Measurements from ENCODE around the gene NACA. TPM values are rescaled to one million over a fixed set of nuclear protein-coding genes. Genes with fewer than 3 reads are reported as not detected.
"Not testable (repeated sequence)": the region's sequence is repeated elsewhere in the genome, so short reads cannot be mapped to it uniquely, and the experiment has no call there.

NACA gene
- total RNA-seq, 1 donor from 2014 or later = 673 TPM

DNA sequence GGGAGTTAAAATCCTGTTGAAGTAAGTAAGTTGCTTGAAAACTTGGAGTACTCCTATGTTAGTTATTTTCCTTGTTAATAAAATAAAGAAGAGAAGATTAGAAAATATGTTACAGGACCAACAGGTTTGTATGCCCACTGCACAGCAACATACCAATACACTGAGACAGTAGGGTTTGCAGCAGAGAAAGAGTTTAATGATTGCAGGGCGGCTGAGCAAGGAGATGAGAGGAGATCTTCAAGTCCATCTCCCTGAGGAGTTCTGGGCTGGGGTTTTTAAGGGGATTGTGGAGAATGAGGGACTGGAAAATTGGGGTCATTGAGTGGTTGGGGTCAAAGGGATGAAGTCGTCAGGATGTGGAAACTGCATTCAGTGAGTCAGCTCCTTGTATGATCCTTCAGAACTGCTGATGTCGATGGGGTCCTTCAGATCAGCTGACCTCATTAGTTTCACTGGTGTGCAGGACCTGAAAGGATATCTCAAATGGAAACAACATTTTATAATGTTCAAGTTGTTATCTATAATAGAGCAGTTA lies 33.7 kb upstream of the NACA start:
- no peak for DNase-seq
- intact Hi-C loops (cut with DNase I) = no loop called here
- Histone ChIP-seq H3K27me3 (ENCODE audit: low read depth) (no peaks in the 10 kb centered on the region), H3K9me3 (no peaks in the 10 kb centered on the region), H3K36me3 (no peaks in the 10 kb centered on the region), H3K4me3 (no peak overlapping the region), H3K4me1 (no peaks in the 10 kb centered on the region), H3K27ac (no peak overlapping the region)
- ATAC-seq = no peak
- TF ChIP-seq, protein P1, sequence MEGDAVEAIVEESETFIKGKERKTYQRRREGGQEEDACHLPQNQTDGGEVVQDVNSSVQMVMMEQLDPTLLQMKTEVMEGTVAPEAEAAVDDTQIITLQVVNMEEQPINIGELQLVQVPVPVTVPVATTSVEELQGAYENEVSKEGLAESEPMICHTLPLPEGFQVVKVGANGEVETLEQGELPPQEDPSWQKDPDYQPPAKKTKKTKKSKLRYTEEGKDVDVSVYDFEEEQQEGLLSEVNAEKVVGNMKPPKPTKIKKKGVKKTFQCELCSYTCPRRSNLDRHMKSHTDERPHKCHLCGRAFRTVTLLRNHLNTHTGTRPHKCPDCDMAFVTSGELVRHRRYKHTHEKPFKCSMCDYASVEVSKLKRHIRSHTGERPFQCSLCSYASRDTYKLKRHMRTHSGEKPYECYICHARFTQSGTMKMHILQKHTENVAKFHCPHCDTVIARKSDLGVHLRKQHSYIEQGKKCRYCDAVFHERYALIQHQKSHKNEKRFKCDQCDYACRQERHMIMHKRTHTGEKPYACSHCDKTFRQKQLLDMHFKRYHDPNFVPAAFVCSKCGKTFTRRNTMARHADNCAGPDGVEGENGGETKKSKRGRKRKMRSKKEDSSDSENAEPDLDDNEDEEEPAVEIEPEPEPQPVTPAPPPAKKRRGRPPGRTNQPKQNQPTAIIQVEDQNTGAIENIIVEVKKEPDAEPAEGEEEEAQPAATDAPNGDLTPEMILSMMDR (IDR thresholded peaks at IDR 0.05) = no peak

DNA sequence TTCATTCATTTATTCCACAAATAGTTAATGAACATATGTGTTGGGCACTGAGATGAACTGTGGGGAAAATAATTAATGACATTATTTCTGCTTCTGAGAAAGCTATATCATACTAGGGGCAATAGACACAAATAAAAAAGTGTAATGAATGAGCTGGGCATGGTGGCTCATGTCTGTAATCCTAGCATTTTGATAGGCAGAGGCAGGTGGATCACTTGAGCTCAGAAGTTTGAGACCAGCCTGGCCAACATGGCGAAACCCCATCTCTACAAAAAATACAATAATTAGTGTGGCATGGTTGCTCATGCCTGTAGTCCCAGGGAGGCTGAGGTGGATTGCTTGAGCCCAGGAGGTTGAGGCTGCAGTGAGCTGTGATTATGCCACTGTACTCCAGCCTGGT lies 32.9 kb upstream of the NACA start:
- ATAC-seq; H3K4me1 ChIP-seq; intact Hi-C loops (cut with DNase I); DNase-seq; H3K36me3 ChIP-seq; H3K4me3 ChIP-seq; H3K9me3 ChIP-seq; H3K27me3 ChIP-seq (ENCODE audit: low read depth); H3K27ac ChIP-seq: not testable (repeated sequence)

DNA sequence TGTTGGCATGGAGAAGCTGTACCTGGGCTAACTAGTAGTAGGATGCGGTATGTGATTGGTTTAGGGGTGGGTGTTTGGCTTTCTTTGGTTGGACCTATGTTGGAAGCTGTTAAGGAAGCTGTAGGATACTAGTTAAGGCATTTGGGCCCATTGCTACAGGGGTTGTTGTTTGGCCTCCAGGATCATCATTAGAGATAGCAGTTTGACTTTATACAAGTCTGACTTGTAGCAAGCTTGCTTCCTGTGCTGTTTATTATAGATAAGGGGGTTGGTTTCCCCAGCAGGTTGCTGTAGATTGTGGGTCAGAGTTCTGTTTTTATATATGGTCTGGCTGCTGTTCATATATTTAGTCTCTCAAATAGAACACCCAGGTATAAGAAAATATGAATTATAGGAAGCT lies 28.5 kb upstream of the NACA start:
- intact Hi-C loops (cut with DNase I) = no loop called here
- H3K36me3 ChIP-seq = no peaks in the 10 kb centered on the region
- DNase-seq (no peak), ATAC-seq (no peak)
- no peak overlapping the region for H3K4me3 ChIP-seq
- no peak overlapping the region for H3K27ac ChIP-seq
- no peaks in the 10 kb centered on the region for H3K27me3 ChIP-seq (ENCODE audit: low read depth)
- no peaks in the 10 kb centered on the region for H3K9me3 ChIP-seq
- peaks cover 25% of the 10 kb centered on the region for H3K4me1 ChIP-seq
- TF ChIP-seq, protein P1 (IDR thresholded peaks at IDR 0.05) = no peak

DNA sequence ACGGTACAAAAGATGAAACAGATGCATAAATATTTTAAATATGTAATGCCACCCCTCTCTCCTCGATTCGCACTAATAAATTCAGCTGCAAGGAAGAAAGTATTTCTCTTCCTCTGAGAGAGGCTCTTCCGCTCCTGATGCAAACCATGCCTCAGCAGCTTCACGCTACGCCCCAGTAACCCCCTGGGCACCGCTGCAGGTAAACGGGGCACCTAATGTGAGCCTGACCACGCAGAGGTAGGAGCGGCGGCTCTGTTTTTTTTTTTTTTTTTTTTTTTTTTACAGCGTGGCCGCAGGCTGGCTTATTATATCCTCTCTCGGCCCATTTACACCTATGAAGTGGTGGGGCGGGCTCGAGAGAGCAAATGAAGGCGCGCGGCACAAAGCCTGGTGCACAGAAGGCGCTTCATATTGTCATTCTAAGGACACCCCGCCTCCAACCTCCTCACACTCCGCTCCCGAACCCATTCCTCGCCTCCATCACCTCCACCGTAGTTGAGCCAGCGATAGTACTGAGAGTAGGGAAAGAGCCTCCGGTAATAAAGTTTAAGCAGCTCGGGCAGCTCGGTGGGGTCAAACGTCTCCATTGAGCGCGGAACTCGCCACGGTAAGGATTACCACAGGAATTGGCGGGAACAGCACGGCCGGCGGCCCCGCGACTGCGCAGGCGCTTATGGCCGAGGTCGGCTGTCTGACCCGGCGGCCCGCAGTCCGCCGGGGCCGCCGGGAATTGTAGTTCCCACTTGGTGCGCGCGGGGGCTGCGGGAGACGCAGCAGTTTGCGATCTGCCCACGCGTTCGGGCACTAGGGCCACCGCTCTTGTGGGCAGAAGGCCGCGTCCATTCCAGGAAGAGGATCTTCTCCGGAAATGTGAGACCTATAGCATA lies 26.9 kb upstream of the NACA start, which contains the start of gene PRIM1:
Gene PRIM1, minus strand, starts transcription at position 612 of the 887 bp plus-strand sequence. Its CDS starts 25 bp downstream, at position 587.
- DNase-seq = peak; percentile 89
- peak; percentile 96 to 98 for ATAC-seq
- intact Hi-C loops (cut with DNase I) = no loop called here

DNA sequence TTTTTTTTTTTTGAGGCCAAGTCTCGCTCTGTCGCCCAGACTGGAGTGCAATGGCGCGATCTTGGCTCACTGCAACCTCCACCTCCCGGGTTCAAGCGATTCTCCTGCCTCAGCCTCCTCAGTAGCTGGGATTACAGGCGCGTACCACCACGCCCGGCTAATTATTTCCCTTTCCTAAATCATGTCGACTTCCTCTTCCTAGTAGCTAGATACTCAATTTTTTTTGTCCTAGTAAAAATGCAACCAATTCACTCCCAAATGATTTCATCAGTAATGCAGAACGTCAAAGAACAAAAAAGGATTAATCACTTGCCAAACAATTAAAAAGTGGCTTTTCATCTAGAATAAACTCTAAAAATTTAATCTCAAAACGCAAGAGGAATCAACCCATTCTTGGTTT lies 25.5 kb upstream of the NACA start:
- Histone ChIP-seq H3K4me1 (peaks cover 25% of the 10 kb centered on the region), H3K4me3 (peak overlapping the region; percentile 74), H3K36me3 (peaks cover 18% of the 10 kb centered on the region)
- H3K9me3 ChIP-seq; H3K27ac ChIP-seq; H3K27me3 ChIP-seq (ENCODE audit: low read depth); ATAC-seq; intact Hi-C loops (cut with DNase I); DNase-seq: not testable (repeated sequence)

More for the DNA sequence above, 26.9 kb upstream of the NACA start, which contains the start of gene PRIM1:
- Histone ChIP-seq H3K4me1 (peaks cover 25% of the 10 kb centered on the region), H3K27ac (peak within 1 kb of the TSS; percentile 67), H3K4me3 (peak within 1 kb of the TSS; percentile 74), H3K27me3 (ENCODE audit: low read depth) (no peaks in the 10 kb centered on the region), H3K36me3 (peaks cover 11% of the 10 kb centered on the region), H3K9me3 (no peaks in the 10 kb centered on the region)
- TF ChIP-seq, protein P1 (IDR thresholded peaks at IDR 0.05) = peak; percentile 38

DNA sequence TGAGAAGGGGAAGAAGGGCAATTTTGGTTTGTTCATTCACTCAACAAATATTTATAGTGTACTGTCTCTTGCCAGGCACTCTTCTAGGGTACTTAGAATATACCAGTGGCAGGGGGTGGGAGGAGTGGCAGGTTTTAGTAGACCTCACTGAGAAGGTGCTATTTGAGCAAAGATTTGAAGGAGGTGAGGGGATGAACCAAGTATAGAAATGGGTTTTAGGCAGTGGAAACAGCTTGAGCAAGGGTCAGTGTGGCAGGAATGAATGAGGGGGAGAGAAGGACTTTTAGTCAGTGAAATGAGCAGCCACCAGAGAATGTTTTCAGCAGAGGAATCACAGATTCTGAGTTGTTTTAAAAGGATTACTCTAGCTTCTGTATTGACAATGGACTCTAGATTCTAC lies 24.8 kb upstream of the NACA start:
- no peaks in the 10 kb centered on the region for H3K27me3 ChIP-seq (ENCODE audit: low read depth)
- H3K36me3 ChIP-seq = peaks cover 26% of the 10 kb centered on the region
- peaks cover 25% of the 10 kb centered on the region for H3K4me1 ChIP-seq
- no peaks in the 10 kb centered on the region for H3K9me3 ChIP-seq
- DNase-seq (no peak), ATAC-seq (peak in 1 of 2 donors; percentile 24)
- intact Hi-C loops (cut with DNase I) = no loop called here
- TF ChIP-seq, protein P1 (IDR thresholded peaks at IDR 0.05) = no peak
- peak overlapping the region; percentile 57 for H3K27ac ChIP-seq
- H3K4me3 ChIP-seq = no peak overlapping the region

Measured in lower lobe of right lung (tissue), 2 donors.